SK-N-MC (cell line): Measurements from ENCODE around the gene APBA1.

ENCODE experiments used
- DNase-seq: peaks from one replicate; pipeline ENCODE4 v3.0.0-alpha.2; 2011; ENCODE audit warnings: low read depth, low spot score
- H3K27ac ChIP-seq: fragments of 200-600 bp; sonication (generic); 2 replicates; pipeline ENCODE4 v1.5.1; 2016; ENCODE audit warnings: mixed run types
- H3K36me3 ChIP-seq: fragments of 200-600 bp; sonication (generic); 2 replicates; pipeline ENCODE4 v1.6.1; 2017; ENCODE audit warnings: antibody characterized with exemption, low read length, mixed read lengths; ENCODE audit not compliant: insufficient read depth
- H3K4me3 ChIP-seq: fragments of 200-600 bp; sonication (generic); 2 replicates; pipeline ENCODE4 v1.5.1; 2016
- H3K9ac ChIP-seq: fragments of 200-600 bp; sonication (generic); 2 replicates; pipeline ENCODE4 v1.8.0; 2017; ENCODE audit warnings: mixed run types, mixed read lengths; ENCODE audit not compliant: insufficient read length
- H3K9me3 ChIP-seq: fragments of 200-600 bp; sonication (generic); 2 replicates; pipeline ENCODE4 v1.6.1; 2017; ENCODE audit warnings: low read depth, mild to moderate bottlenecking, antibody characterized with exemption, low read length, moderate library complexity, mixed read lengths
- EZH2 ChIP-seq: fragments of 200-600 bp; sonication (generic); IDR thresholded peaks from one replicate; pipeline ENCODE4 v1.6.1; 2017; ENCODE audit warnings: antibody characterized with exemption
- FOXP2 ChIP-seq: optimal IDR thresholded peaks from 2 replicates; pipeline ENCODE3; 2011; ENCODE audit warnings: mild to moderate bottlenecking, moderate library complexity; ENCODE audit not compliant: insufficient read depth; ENCODE audit errors: extremely low read length, control extremely low read depth
- POLR2AphosphoS5 ChIP-seq: IDR thresholded peaks from 2 replicates; pipeline ENCODE4 v1.6.1; 2012; ENCODE audit warnings: mild to moderate bottlenecking, low read depth, low read length, borderline replicate concordance

APBA1 gene

GRCh38 chr9:69672596-69673310 lies 582 bp upstream of the APBA1 start:
- DNase-seq: no peak
- H3K36me3 ChIP-seq: no peaks in the 10 kb centered on the region
- no peaks in the 10 kb centered on the region for H3K9me3 ChIP-seq
- no peak overlapping the region for H3K9ac ChIP-seq
- H3K27ac ChIP-seq: no peak overlapping the region
- H3K4me3 ChIP-seq: peak overlapping the region; percentile 77
- no peak for TF ChIP-seq POLR2AphosphoS5
- peak; percentile 46 for TF ChIP-seq EZH2

- DNase-seq: no peak
- Histone ChIP-seq H3K27ac (no peak overlapping the region), H3K4me3 (no peak overlapping the region), H3K9me3 (no peaks in the 10 kb centered on the region), H3K9ac (no peak overlapping the region), H3K36me3 (no peaks in the 10 kb centered on the region)
- no peak for TF ChIP-seq POLR2AphosphoS5
- no peak for TF ChIP-seq FOXP2
- TF ChIP-seq EZH2: no peak
Measured at GRCh38 chr9:69671311-69671878, 776 bp downstream of the APBA1 start.

GRCh38 chr9:69667306-69667705 lies 4.9 kb downstream of the APBA1 start:
- H3K9ac ChIP-seq: no peak overlapping the region
- TF ChIP-seq EZH2 (no peak), FOXP2 (no peak), POLR2AphosphoS5 (no peak)
- no peaks in the 10 kb centered on the region for H3K9me3 ChIP-seq
- no peaks in the 10 kb centered on the region for H3K36me3 ChIP-seq
- DNase-seq: no peak
- no peak overlapping the region for H3K27ac ChIP-seq
- H3K4me3 ChIP-seq: no peak overlapping the region

DNA sequence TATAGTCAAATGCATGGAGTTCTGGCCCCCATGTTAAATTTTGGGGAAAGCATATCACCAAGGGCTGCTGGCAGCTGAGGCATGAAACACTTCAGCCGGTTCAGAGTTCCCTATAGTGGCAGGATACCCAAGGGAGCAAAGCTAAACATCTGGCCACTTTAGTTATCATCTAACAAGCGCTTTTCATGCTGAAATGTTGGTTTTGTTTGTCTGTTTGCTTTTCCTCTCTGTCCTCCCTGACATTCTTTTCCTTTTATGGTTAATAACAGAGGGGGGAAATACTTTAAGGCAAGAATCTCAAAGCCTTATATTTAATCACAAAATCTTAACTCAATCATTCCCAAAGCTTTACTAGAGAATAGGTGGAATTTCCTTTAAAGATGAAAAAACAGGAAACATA lies 11.9 kb downstream of the APBA1 start:
- TF ChIP-seq FOXP2: no peak
- no peak for TF ChIP-seq POLR2AphosphoS5
- no peak for TF ChIP-seq EZH2
- Histone ChIP-seq H3K9me3 (no peaks in the 10 kb centered on the region), H3K36me3 (no peaks in the 10 kb centered on the region), H3K27ac (no peak overlapping the region), H3K9ac (no peak overlapping the region), H3K4me3 (no peak overlapping the region)
- no peak for DNase-seq

GRCh38 chr9:69658987-69659675 lies 13.0 kb downstream of the APBA1 start:
- Histone ChIP-seq H3K9ac (no peak overlapping the region), H3K36me3 (no peaks in the 10 kb centered on the region), H3K9me3 (no peaks in the 10 kb centered on the region), H3K4me3 (no peak overlapping the region), H3K27ac (no peak overlapping the region)
- TF ChIP-seq FOXP2: no peak
- TF ChIP-seq EZH2: no peak
- TF ChIP-seq POLR2AphosphoS5: no peak
- DNase-seq: no peak

DNA sequence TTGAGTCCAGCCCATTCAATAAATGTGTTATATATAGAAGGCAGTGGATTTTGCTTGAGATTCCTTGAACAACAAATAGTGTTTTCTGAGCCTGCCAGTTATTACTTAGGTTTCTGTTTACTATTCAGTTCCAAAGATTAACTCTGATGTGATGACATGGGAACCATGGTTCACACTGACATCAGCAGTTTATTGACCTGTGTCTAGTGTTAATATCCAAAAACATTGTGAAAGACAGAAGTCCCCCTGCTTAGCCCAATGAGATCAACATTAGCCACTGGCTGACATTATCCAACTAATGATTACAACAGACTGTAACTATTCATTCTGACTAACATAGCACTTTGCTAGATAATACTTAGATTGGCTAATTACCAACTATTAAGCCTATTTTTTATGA lies 14.9 kb downstream of the APBA1 start:
- no peak for DNase-seq
- Histone ChIP-seq H3K4me3 (no peak overlapping the region), H3K9me3 (no peaks in the 10 kb centered on the region), H3K36me3 (no peaks in the 10 kb centered on the region), H3K27ac (no peak overlapping the region), H3K9ac (no peak overlapping the region)
- no peak for TF ChIP-seq POLR2AphosphoS5
- no peak for TF ChIP-seq FOXP2
- TF ChIP-seq EZH2: no peak

DNA sequence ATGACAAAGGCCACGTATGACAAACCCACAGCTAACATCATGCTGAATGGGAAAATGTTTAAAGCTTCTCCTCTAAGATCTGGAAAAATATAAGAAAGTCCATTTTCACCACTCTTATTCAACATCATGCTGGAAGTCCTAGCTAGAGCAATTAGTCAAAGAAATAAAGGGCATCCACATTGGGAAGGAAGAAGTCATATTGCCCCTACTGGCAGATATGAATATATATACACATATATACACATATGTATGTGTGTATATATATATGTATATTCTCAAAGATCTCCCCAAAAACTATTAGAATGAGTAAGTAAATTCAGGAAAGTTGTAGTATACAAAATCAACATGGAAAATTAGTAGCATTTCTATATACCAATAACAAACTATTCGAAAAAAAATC lies 17.1 kb downstream of the APBA1 start:
- no peak overlapping the region for H3K4me3 ChIP-seq
- DNase-seq: no peak
- no peaks in the 10 kb centered on the region for H3K9me3 ChIP-seq
- TF ChIP-seq EZH2: no peak
- H3K36me3 ChIP-seq: no peaks in the 10 kb centered on the region
- H3K9ac ChIP-seq: no peak overlapping the region
- H3K27ac ChIP-seq: no peak overlapping the region

DNA sequence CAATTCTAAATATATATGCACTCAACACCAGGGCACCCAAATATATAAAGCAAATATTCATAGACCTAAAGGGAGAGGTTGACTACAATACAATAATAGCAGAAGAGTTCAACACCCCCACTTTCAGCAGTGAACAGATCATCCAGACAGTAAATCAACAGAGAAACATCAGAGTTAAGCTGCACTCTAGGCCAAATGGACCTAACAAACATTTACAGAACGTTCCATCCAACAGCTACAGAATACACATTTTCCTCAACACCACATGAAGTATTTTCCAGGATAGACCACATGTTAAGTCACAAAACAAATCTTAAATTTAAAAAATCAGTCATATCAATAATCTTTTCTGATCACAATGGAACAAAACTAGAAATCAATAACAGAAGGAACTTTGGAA lies 18.9 kb downstream of the APBA1 start:
- TF ChIP-seq EZH2 (no peak), FOXP2 (no peak), POLR2AphosphoS5 (no peak)
- no peaks in the 10 kb centered on the region for H3K9me3 ChIP-seq

DNA sequence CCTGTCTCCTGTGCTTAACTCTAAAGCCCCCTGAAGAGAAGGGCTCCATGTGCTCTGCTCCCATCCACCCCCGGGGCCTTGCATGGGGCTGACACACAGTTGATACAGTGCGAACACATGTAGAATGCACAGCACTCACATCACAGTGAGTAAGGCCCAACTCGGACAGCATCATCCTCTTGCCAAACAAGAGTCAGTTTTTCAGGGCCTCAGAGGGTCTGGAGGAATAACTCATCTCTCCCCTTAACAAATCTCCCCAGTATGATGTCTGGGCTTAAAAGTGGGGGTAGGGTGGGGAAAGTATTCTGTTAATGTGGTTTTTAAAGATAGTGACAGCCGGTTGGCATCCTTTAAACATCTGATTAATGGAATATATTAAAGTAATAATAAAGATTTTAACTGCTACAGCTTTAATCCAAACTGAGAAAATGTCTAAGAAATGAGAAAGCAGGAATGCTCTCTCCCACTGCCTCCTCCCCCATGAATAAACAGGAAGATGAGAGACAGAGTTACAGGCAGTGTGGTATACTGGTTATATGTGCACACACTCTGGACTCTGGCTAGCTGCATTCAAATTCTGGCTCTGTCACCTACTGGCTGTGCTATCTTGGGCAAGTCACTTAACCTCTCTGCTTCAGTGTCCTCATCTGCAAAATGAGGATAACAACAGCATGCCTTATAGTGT lies 22.5 kb downstream of the APBA1 start:
- no peaks in the 10 kb centered on the region for H3K9me3 ChIP-seq
- TF ChIP-seq FOXP2 (no peak), POLR2AphosphoS5 (no peak), EZH2 (no peak)
- no peak overlapping the region for H3K4me3 ChIP-seq
- H3K9ac ChIP-seq: no peak overlapping the region
- H3K27ac ChIP-seq: no peak overlapping the region
- DNase-seq: no peak
- no peaks in the 10 kb centered on the region for H3K36me3 ChIP-seq

More for the DNA sequence above, 18.9 kb downstream of the APBA1 start:
- Histone ChIP-seq H3K36me3 (no peaks in the 10 kb centered on the region), H3K27ac (no peak overlapping the region), H3K9ac (no peak overlapping the region), H3K4me3 (no peak overlapping the region)
- no peak for DNase-seq
